Panc1 (cell line): ENCODE results near the gene KCNQ1. TPM values are rescaled to one million over a fixed set of nuclear protein-coding genes. Genes with fewer than 3 reads are reported as not detected.

Source experiments
- ATAC-seq: fragments of 200-7000 bp; cut with Tn5 transposase; 2 replicates; pipeline ENCODE4 v1.9.1; 2020; ENCODE audit warnings: mild to moderate bottlenecking, moderate library complexity
- BruUV-seq: library from RNA; stranded (reverse); fragments of 400-500 nt; replicated peaks from 2 replicates; lab custom pipeline; 2021; lab: Mats Ljungman, UMichigan
- CTCF ChIA-PET: fragments of 300-600 bp; sonication (Branson Sonifier 250); formaldehyde crosslinking; loops from one replicate; lab custom pipeline; 2022; ENCODE audit warnings: antibody characterized with exemption; lab: Charles Lee
- POLR2A ChIA-PET: fragments of 300-600 bp; sonication (Branson Sonifier 250); formaldehyde crosslinking; loops from one replicate; lab custom pipeline; 2022; ENCODE audit warnings: antibody characterized with exemption; lab: Charles Lee
- DNase-seq: peaks from one replicate; pipeline ENCODE4 v3.0.0-alpha.2; 2010; ENCODE audit warnings: low read depth, low spot score
- H3K27ac ChIP-seq: 2 replicates; pipeline ENCODE4 v1.5.1; 2011; ENCODE audit warnings: mild to moderate bottlenecking, low read length, inconsistent platforms
- H3K27me3 ChIP-seq: fragments of 200-500 bp; sonication (Bioruptor generic); 2 replicates; pipeline ENCODE4 v1.6.0; 2014; ENCODE audit warnings: low read length, inconsistent platforms; ENCODE audit not compliant: control insufficient read depth, insufficient read depth
- H3K36me3 ChIP-seq: fragments of 200-500 bp; sonication (Bioruptor generic); 2 replicates; pipeline ENCODE4 v1.5.1; 2014; ENCODE audit warnings: inconsistent platforms, mild to moderate bottlenecking, low read length, moderate library complexity; ENCODE audit not compliant: control insufficient read depth, insufficient read depth
- H3K4me1 ChIP-seq: 2 replicates; pipeline ENCODE4 v1.5.1; 2011; ENCODE audit warnings: inconsistent platforms, mild to moderate bottlenecking, low read length, moderate library complexity; ENCODE audit not compliant: control insufficient read depth, insufficient read depth
- H3K4me3 ChIP-seq, 2 experiments: 2 replicates each; pipeline ENCODE4 v1.5.1; 2011 to 2012; ENCODE audit warnings: low read depth in 2 of 2, low read length in 2 of 2, mild to moderate bottlenecking in 2 of 2, inconsistent platforms in 1 of 2, moderate library complexity in 1 of 2
- H3K9me3 ChIP-seq: fragments of 200-500 bp; sonication (Bioruptor generic); 2 replicates; pipeline ENCODE4 v1.5.1; 2014; ENCODE audit warnings: low read depth, mild to moderate bottlenecking, inconsistent platforms, low read length, moderate library complexity; ENCODE audit not compliant: control insufficient read depth, insufficient read depth
- POLR2AphosphoS5 ChIP-seq: IDR thresholded peaks from 2 replicates; pipeline ENCODE4 v1.6.1; 2012; ENCODE audit warnings: mild to moderate bottlenecking, low read depth, low read length, moderate library complexity
- SIN3A ChIP-seq: IDR thresholded peaks from 2 replicates; pipeline ENCODE4 v1.6.1; 2012; ENCODE audit warnings: low read depth, mild to moderate bottlenecking, low read length, moderate library complexity, borderline replicate concordance; ENCODE audit not compliant: insufficient read depth
- TCF7L2 ChIP-seq: IDR thresholded peaks from 2 replicates; pipeline ENCODE4 v1.6.1; 2011; ENCODE audit warnings: mild to moderate bottlenecking, low read depth, low read length, inconsistent platforms
- in situ Hi-C: cut with HindIII; loops from 2 replicates; pipeline ENCODE4 v1.10.0; 2016; ENCODE audit warnings: low sequenced_read_pairs, low pct_unique_long_range_greater_than_20kb
- intact Hi-C: fragments of 100-400 bp; cut with micrococcal nuclease; formaldehyde crosslinking; loops from one replicate; pipeline ENCODE4 v1.10.0; 2022; ENCODE audit not compliant: unreplicated experiment
- total RNA-seq: library from RNA; stranded (reverse); gene quantifications from one replicate; pipeline ENCODE4 v1.2.1, GENCODE V29; 2021; ENCODE audit not compliant: unreplicated experiment
- TF ChIP-seq, protein P1 (sequence below), 2 experiments: IDR thresholded peaks; 2 replicates each; pipeline ENCODE4 v1.6.1; 2011 to 2012; ENCODE audit warnings: low read depth in 2 of 2, control low read depth in 1 of 2, low read length in 1 of 2, mild to moderate bottlenecking in 1 of 2, moderate library complexity in 1 of 2; ENCODE audit not compliant: insufficient read depth in 1 of 2
- TF ChIP-seq, protein P2 (sequence below): fragments of 450-650 bp; IDR thresholded peaks from 2 replicates; pipeline ENCODE4 v1.5.1; 2017; ENCODE audit warnings: mild to moderate bottlenecking

Gene KCNQ1
- total RNA-seq, 1 experiment from 2014 or later, result 1.0 TPM

DNA sequence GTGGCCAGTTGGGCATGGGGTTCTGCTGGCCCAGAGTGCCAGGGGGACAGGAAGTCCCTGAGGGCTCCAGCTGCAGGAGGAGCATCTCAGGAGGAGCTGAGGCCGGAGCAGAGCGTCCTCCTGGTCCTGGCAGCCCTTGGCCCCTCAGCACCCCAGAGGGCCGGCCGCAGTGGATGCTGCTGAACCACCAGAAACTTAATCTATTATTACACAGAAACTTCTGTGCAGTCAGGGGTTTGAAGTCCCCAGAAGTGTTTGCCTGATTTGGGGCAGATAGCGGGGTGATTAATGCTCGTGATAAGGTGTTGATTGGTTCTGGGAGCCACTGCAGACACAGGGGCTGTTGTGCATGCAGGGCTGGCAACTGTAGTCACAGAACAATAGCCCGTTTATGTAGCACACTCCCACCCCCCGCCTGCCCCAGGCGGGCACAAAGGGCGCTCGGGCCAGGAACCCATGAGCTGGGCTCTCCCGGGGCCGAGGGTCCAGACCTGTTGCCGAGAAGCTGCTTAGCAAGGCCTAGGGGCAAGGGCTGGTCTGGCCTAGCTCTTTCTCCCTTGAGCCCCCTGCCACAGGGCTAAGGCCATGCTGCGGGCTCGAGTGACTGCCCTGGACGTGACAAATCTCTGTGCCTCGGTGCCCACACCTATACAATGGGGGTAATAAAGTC lies 284.0 kb downstream of the KCNQ1 start:
- intact Hi-C loops, result no loop called here
- no peaks in the 10 kb centered on the region for H3K36me3 ChIP-seq
- H3K27ac ChIP-seq, result no peak overlapping the region
- H3K4me1 ChIP-seq, result peaks cover 3% of the 10 kb centered on the region
- DNase-seq (no peak), ATAC-seq (no peak)
- TF ChIP-seq SIN3A (no peak), TCF7L2 (no peak), POLR2AphosphoS5 (no peak)
- TF ChIP-seq, protein P1, sequence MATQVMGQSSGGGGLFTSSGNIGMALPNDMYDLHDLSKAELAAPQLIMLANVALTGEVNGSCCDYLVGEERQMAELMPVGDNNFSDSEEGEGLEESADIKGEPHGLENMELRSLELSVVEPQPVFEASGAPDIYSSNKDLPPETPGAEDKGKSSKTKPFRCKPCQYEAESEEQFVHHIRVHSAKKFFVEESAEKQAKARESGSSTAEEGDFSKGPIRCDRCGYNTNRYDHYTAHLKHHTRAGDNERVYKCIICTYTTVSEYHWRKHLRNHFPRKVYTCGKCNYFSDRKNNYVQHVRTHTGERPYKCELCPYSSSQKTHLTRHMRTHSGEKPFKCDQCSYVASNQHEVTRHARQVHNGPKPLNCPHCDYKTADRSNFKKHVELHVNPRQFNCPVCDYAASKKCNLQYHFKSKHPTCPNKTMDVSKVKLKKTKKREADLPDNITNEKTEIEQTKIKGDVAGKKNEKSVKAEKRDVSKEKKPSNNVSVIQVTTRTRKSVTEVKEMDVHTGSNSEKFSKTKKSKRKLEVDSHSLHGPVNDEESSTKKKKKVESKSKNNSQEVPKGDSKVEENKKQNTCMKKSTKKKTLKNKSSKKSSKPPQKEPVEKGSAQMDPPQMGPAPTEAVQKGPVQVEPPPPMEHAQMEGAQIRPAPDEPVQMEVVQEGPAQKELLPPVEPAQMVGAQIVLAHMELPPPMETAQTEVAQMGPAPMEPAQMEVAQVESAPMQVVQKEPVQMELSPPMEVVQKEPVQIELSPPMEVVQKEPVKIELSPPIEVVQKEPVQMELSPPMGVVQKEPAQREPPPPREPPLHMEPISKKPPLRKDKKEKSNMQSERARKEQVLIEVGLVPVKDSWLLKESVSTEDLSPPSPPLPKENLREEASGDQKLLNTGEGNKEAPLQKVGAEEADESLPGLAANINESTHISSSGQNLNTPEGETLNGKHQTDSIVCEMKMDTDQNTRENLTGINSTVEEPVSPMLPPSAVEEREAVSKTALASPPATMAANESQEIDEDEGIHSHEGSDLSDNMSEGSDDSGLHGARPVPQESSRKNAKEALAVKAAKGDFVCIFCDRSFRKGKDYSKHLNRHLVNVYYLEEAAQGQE (IDR thresholded peaks at IDR 0.05; ENCODE audit: insufficient read depth in 1 of 2, low read depth in 2 of 2, low read length in 1 of 2), result no peak
- TF ChIP-seq, protein P2, sequence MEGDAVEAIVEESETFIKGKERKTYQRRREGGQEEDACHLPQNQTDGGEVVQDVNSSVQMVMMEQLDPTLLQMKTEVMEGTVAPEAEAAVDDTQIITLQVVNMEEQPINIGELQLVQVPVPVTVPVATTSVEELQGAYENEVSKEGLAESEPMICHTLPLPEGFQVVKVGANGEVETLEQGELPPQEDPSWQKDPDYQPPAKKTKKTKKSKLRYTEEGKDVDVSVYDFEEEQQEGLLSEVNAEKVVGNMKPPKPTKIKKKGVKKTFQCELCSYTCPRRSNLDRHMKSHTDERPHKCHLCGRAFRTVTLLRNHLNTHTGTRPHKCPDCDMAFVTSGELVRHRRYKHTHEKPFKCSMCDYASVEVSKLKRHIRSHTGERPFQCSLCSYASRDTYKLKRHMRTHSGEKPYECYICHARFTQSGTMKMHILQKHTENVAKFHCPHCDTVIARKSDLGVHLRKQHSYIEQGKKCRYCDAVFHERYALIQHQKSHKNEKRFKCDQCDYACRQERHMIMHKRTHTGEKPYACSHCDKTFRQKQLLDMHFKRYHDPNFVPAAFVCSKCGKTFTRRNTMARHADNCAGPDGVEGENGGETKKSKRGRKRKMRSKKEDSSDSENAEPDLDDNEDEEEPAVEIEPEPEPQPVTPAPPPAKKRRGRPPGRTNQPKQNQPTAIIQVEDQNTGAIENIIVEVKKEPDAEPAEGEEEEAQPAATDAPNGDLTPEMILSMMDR, result no peak
- H3K4me3 ChIP-seq, result no peak overlapping the region
- BruUV-seq, result no TSS peak
- H3K27me3 ChIP-seq, result no peaks in the 10 kb centered on the region
- no peaks in the 10 kb centered on the region for H3K9me3 ChIP-seq
- in situ Hi-C loops, result no loop called here
- CTCF ChIA-PET, result no interaction called here
- POLR2A ChIA-PET, result no interaction called here

DNA sequence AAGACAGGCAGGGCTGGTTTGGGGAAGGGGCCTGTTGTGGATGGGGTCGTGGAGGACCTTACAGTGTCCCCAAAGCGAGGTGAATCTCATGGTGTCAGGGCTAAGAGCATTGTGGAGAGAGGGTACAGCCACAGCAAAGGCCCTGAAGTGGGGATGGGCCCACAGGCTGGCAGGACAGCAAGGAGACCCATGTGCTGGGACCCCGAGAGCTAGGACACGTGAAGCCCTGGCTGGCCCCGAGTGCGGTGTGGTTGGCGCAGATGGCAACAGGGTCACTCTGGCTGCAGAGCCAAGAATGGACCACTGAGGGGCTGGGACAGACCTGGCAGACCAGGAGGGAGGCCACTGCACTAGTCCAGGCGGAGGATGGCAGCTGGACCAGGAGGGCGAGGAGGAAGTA lies 285.0 kb downstream of the KCNQ1 start:
- no TSS peak for BruUV-seq
- no peak overlapping the region for H3K27ac ChIP-seq
- intact Hi-C loops, result no loop called here
- H3K27me3 ChIP-seq, result no peaks in the 10 kb centered on the region
- no peak for DNase-seq
- TF ChIP-seq, protein P1 (IDR thresholded peaks at IDR 0.05; ENCODE audit: insufficient read depth in 1 of 2, low read depth in 2 of 2, low read length in 1 of 2), result no peak
- TF ChIP-seq, protein P2, result no peak
- TF ChIP-seq POLR2AphosphoS5, result no peak
- TF ChIP-seq SIN3A, result no peak
- TF ChIP-seq TCF7L2, result no peak
- H3K4me1 ChIP-seq, result peaks cover 7% of the 10 kb centered on the region
- no peak overlapping the region for H3K4me3 ChIP-seq
- no peaks in the 10 kb centered on the region for H3K36me3 ChIP-seq
- POLR2A ChIA-PET, result no interaction called here
- no peak for ATAC-seq
- in situ Hi-C loops, result no loop called here
- no peaks in the 10 kb centered on the region for H3K9me3 ChIP-seq
- CTCF ChIA-PET, result no interaction called here
